HG03378 (cell line): ENCODE measurements around the gene PDE1C.
A peak's percentile ranks its signal among the peaks of the same experiment; 100 is the strongest.

Experiments
- ATAC-seq: cut with Tn5 transposase; IDR thresholded peaks from one replicate; pipeline ENCODE4 v1.9.1; 2021; ENCODE audit warnings: mild to moderate bottlenecking, moderate library complexity; ENCODE audit not compliant: unreplicated experiment

The PDE1C gene

DNA sequence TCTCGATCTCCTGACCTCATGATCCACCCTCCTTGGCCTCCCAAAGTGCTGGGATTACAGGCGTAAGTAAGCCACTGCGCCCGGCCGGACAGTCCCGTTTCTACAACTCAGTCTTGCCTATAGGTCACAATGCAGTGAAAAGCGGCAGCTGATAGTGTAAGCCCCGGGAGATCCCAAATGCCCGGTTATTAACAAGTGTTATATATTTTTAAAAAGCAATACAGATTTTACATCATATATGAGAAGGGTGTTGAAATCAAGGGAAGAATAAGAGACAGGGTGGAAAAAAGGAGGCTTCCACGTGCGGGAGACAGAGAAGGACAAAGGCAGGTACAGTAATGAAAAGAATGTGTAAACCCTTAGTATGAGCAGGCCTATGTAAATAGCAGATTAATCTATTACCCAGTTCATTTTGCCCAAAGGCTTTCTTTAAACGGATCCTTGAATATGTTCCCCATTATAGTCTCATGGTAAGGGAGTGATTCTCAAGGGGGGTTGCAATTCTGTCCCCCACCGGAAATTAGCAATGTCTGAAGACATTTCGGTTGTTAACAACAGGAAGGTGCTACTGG is 170.8 kb downstream of the PDE1C start:
- ATAC-seq: no peak

DNA sequence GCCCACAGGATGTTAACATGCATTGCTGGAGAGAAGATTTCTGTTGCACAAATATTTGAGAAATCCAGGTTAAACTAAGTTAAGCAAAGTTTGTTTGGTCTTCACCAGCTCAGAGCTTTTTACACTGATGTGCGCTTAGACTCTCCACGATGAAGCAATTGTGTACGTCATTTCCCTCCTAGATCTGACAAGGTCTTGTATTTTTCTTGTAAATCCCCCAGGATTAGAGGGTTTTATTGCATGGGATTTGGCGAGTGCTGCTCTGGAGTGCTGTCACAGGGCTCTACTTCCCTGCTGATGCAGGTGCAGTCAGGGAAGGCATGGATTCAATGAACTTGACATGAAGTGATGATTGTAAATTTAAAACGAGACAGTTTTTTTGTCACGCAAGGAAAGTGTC is 173.3 kb downstream of the PDE1C start:
- ATAC-seq: no peak

- ATAC-seq: no peak
Observed at GRCh38 chr7:31894308-31894707, 175.9 kb downstream of the PDE1C start.

DNA sequence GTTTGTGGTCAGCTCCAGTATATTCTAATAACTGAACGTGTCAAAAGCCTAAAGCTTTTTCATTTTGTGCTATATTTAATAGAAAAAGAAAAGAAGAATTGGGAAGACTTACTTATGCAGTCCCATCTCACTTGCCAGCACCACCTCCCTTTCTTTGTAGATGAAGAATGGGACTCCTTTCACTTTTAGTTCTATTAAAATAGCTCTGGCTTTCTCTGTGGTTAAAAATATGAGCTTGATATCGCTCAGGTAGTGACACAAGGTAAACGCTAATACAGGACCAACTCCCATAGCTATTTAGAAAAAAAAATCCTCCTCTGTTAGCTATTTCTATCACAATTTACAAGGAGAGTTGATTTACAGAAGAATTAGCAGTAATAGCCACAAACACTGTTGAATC is 176.8 kb downstream of the PDE1C start:
- ATAC-seq: no peak

- peak; percentile 86 for ATAC-seq
Observed at GRCh38 chr7:31892099-31892829, 177.9 kb downstream of the PDE1C start.

DNA sequence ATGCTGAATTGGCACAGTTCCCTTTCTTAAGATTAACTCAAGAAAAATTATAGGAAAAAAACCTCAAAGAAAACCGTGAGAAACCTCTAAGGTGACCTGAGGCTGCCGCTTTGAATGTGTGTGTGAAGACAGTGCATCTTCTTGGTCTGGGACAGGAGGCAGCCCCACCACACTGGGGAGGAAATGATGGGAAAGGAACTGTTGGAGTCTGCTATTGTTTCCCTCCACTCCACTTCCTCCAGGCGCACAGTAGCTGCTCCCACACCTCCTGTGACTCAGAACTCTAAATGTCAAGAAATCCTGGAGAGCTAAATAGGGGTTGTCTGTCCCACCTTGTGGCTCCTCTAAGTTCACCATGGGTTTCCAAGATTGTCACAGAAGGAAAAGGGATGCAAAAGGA is 179.4 kb downstream of the PDE1C start:
- ATAC-seq: no peak

DNA sequence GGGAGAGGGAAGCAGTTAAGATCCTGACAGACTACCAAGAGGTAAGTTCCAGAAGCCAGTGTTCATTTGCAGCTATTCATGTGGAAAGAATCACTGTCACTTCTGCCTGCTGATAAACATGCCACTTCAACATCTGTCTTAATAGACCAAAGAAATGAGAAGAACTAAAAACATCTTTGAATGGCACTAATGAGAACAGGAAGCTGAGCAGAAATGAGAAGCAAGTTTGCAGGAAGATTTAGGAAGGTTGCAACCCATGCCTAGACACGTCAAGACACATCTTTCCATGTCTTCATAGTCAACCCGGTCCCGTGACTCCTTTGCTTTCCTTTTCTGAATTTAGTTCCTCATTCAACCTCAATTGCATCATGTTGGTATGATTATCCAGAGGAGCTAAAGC is 180.0 kb downstream of the PDE1C start:
- no peak for ATAC-seq

- no peak for ATAC-seq
Observed at GRCh38 chr7:31887006-31887405, 183.2 kb downstream of the PDE1C start.

DNA sequence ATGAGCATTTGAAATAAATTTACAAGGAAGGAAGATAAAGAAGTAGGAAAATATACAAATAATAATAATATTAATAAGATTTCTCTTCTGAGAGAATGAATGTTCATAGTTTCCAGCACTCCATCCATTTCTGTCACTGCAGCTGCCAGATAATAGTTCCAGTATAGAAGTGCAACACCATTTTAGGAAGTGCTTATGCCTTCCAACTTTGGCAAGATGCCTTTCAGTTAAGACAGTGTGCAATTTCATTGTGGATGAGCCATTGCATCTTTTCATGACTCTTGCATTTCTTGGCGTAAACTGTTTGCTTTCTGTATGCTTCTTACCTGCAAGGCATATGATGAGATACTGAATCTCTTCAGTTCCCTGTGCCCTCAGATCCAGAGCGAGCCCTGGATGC is 185.0 kb downstream of the PDE1C start:
- no peak for ATAC-seq

GRCh38 chr7:31883761-31884164 is 186.4 kb downstream of the PDE1C start:
- peak; percentile 83 for ATAC-seq

DNA sequence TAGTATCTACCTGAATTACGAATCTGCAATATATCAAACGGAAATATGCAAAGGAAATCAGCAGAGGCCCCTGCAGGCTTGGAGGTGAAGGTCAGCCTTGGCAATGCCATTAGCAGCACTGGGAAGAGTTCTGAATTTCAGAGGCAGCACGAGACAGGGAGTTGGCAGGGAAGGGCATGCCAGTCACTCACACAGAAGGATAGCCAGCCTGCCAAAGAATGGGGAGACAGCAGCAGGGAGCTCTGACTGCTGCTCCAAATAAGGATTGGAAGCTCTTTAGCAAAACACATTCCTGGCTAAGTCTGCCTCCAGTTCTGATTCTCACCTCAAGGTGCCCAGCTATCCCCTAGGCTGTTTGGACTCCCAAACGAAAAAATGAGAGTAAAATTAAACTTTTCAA is 188.0 kb downstream of the PDE1C start:
- no peak for ATAC-seq

DNA sequence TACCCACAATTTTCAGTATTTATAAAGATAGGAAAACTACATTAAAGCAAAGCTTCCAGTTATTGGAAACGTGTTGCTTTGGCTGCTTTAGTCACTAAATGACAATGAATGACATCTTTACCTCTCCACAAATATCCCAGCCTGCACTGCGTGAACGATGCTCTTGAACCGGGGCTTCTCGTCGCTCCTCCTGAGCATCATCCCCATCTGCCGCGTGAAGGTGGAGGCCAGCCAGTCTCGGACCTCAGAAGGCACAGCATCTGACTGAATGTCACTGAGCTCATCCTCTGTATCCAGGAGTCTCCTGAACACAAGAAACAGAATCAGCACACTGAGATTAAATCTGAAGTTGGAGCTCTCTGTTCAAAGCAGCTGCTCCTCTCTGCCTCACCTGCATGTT is 191.3 kb downstream of the PDE1C start:
- no peak for ATAC-seq

GRCh38 chr7:31875424-31875823 is 194.8 kb downstream of the PDE1C start:
- ATAC-seq: no peak

DNA sequence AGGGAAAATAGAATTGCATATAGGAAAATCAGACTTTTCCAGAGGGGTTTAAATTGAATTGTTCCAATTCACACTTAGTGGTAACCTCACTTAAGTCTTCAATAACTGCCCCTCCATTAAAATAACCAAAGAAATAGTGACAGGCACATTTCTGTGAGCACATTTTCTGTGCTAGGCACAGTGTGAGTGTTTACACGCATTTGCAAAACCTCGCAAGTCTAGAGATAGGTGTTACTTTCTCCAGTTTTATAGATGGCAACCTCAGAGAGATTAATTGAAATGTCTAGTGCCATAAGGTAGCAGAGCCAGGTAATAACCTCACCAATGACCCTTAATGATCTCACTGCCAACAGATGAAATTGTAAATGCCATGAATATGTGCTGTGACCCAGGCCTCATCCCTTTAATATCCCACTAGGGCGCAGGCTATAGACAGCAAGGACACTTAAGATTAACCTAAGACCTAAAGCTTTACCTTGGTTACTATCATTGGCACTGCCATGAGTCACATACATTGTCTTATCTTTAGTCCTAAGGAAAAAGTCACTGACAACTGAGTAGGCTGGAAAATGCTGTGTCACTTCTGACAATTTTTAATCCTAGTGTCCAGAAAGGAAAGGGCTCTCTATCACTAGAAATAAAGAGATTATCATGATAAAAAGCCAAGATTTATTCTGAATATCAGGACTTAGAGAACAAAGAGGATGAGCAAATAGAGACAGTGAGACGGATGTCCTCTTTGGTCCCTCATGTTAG is 195.4 kb downstream of the PDE1C start:
- ATAC-seq: no peak

- ATAC-seq: peak; percentile 85
Observed at GRCh38 chr7:31873816-31874597, 196.2 kb downstream of the PDE1C start.

DNA sequence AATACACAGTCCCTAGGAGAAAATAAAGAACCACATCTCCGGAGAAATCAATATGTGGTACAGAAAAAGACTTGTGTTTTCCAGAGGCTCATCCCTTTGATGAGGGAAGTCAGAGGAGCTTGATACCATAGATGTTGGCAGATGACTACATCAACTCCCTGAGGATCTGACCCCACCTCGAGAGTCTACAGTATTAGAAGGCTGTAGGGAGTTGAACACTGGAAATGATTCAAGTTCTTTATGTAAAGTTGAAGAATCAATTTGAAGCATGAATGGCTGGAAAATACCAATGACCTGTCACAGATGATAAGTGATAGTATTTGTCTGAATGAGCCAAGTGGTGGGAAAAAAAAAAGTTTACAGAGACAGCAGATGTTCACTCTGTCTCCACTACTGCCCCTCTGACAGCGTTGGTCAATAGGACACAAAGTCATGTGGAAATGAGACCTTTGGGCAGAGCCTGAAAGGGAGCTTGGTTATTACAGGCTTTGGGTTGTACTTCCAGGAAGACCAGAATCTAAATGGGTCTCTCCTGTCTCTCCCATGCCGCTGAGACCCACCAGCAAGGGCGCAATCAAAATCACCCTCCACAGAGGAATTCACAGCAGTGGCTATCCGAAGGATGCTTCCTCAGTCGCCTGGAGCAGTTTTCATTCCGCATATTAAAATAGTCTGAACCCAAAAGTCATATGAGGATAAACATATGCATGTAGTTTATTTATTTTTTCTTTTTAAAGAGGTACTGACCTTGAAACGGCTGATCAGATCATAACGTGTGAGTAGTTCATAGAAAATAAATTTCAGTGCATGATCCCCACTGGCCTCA is 197.4 kb downstream of the PDE1C start:
- ATAC-seq: no peak

DNA sequence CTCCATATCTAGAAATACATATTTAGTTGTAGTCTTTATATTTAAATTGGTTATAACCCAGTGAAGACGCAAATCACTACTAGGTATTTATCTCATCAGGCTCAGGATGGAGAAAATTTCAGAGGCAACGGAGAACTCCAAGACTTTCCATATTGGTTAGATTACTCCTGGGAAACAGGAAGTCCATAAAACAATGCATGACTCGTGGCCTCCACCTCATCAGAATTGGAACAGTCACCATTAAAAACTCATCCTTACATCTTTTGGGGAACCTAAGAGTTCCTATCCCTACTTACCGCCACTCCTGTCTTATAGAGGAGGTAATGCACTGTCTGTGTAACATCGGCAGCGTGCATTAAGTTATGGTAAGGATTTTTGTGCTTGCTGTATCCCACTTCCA is 205.6 kb downstream of the PDE1C start:
- ATAC-seq: no peak

GRCh38 chr7:31860925-31861324 is 209.3 kb downstream of the PDE1C start:
- no peak for ATAC-seq

DNA sequence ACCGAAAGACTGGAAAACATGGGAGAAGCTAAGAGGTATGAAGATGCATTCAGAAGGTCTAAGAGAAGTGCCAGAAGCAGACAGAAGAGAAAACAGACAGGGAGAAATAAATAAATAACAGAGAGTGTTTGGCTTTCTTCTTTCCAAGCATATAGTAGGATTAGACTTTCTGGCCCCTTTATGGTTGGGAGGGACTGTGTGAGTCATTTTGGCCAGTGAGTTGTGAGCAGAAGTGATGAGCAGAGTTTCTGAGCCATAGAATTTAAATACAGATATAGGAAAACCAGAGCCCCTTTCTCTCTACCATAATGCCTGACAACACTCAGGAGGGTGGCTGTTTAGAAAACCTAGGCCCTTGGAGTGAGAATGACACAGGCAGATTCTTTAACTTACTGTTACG is 212.2 kb downstream of the PDE1C start:
- no peak for ATAC-seq

- no peak for ATAC-seq
Observed at GRCh38 chr7:31857172-31857571, 213.0 kb downstream of the PDE1C start.

- ATAC-seq: no peak
Observed at GRCh38 chr7:31856337-31856736, 213.9 kb downstream of the PDE1C start.
